Measurements from ENCODE around the gene P2RY11.

DNA sequence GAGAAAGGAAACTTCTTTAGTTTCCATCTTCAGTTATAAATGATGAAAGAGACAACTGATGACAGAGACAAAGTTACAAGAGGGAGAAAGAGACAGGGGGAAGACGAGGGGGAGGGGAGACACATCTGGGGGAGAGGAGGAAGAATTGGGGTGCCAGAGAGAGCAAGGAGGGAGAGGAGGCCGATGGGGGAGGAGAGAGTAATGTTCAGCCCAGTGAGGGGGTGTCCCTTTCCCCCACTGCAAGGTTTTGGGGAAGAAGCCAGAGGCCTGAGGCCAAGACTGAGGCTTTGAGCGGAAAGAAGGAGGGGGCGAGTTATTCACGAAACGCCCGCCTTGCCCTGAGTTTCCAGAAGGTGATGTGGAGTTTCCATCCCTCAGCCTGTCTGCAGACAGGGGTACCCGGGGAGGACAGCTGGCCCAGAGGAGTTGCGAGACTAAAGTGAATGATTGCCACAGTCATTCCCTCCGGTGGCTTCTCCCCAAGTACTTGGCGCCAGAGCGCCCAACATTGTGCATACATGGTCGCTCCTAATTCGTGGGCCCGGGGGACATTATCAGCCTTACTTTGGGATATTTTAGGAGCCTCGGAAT, 5.9 kb upstream of the P2RY11 start:
- TF ChIP-seq, protein P1, sequence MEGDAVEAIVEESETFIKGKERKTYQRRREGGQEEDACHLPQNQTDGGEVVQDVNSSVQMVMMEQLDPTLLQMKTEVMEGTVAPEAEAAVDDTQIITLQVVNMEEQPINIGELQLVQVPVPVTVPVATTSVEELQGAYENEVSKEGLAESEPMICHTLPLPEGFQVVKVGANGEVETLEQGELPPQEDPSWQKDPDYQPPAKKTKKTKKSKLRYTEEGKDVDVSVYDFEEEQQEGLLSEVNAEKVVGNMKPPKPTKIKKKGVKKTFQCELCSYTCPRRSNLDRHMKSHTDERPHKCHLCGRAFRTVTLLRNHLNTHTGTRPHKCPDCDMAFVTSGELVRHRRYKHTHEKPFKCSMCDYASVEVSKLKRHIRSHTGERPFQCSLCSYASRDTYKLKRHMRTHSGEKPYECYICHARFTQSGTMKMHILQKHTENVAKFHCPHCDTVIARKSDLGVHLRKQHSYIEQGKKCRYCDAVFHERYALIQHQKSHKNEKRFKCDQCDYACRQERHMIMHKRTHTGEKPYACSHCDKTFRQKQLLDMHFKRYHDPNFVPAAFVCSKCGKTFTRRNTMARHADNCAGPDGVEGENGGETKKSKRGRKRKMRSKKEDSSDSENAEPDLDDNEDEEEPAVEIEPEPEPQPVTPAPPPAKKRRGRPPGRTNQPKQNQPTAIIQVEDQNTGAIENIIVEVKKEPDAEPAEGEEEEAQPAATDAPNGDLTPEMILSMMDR (IDR thresholded peaks at IDR 0.05; ENCODE audit: insufficient read depth, low read depth, low read length) = no peak
- no peak for TF ChIP-seq EZH2 (IDR thresholded peaks at IDR 0.05; ENCODE audit: insufficient read depth, low read length)

Measured in astrocyte (in vitro differentiated cells and primary cell).